GM23338 (cell line): Measurements from ENCODE around the gene ZNF483. TPM values are rescaled to one million over a fixed set of nuclear protein-coding genes. Genes with fewer than 3 reads are reported as not detected.

Experiments
- ATAC-seq: fragments of 200-7000 bp; cut with Tn5 transposase; 3 replicates; pipeline ENCODE4 v1.9.1; 2020
- DNase-seq: peaks from one replicate; pipeline ENCODE4 v3.0.0-alpha.2; 2015; ENCODE audit warnings: low spot score
- H2AFZ ChIP-seq: fragments of 200-600 bp; sonication (generic); 2 replicates; pipeline ENCODE4 v1.8.0; 2016; ENCODE audit warnings: antibody characterized with exemption, mild to moderate bottlenecking, moderate library complexity
- H3F3A ChIP-seq: fragments of 200-600 bp; sonication (generic); replicated peaks from 2 replicates; pipeline ENCODE4 v1.8.0; 2017; ENCODE audit warnings: antibody characterized with exemption, mixed run types, low read depth
- H3K27ac ChIP-seq: fragments of 200-600 bp; sonication (generic); 2 replicates; pipeline ENCODE4 v1.6.1; 2016; ENCODE audit warnings: low read depth
- H3K27me3 ChIP-seq: fragments of 200-600 bp; sonication (generic); 2 replicates; pipeline ENCODE4 v1.8.0; 2016; ENCODE audit warnings: mild to moderate bottlenecking, mixed run types, moderate library complexity; ENCODE audit not compliant: insufficient read depth
- H3K36me3 ChIP-seq: fragments of 200-600 bp; sonication (generic); 2 replicates; pipeline ENCODE4 v1.8.0; 2016; ENCODE audit warnings: mild to moderate bottlenecking; ENCODE audit not compliant: insufficient read depth
- H3K4me1 ChIP-seq: fragments of 200-600 bp; sonication (generic); 2 replicates; pipeline ENCODE4 v1.8.0; 2016; ENCODE audit warnings: mild to moderate bottlenecking, moderate library complexity; ENCODE audit not compliant: insufficient read depth
- H3K4me2 ChIP-seq: fragments of 200-600 bp; sonication (generic); 2 replicates; pipeline ENCODE4 v1.7.1; 2017; ENCODE audit warnings: mixed run types
- H3K4me3 ChIP-seq: fragments of 200-600 bp; sonication (generic); 2 replicates; pipeline ENCODE4 v1.6.1; 2016; ENCODE audit warnings: mixed run types
- H3K79me2 ChIP-seq: fragments of 200-600 bp; sonication (generic); replicated peaks from 2 replicates; pipeline ENCODE4 v1.8.0; 2017; ENCODE audit warnings: mild to moderate bottlenecking; ENCODE audit not compliant: insufficient read depth
- H3K9me2 ChIP-seq: fragments of 200-600 bp; sonication (generic); 2 replicates; pipeline ENCODE4 v1.8.0; 2017; ENCODE audit not compliant: insufficient read depth
- H4K20me1 ChIP-seq: fragments of 200-600 bp; sonication (generic); replicated peaks from 2 replicates; pipeline ENCODE4 v1.8.0; 2017; ENCODE audit warnings: mild to moderate bottlenecking; ENCODE audit not compliant: insufficient read depth
- H3K27ac Mint-ChIP-seq: 2 replicates; pipeline ENCODE4 v1.8.0; 2020; ENCODE audit warnings: inconsistent platforms, mild to moderate bottlenecking, moderate library complexity, mixed read lengths
- H3K27me3 Mint-ChIP-seq: 3 replicates; pipeline ENCODE4 v1.8.0; 2022; ENCODE audit warnings: low read depth, mild to moderate bottlenecking, moderate library complexity, mixed read lengths, inconsistent platforms; ENCODE audit not compliant: insufficient read depth, poor library complexity
- H3K36me3 Mint-ChIP-seq: 3 replicates; pipeline ENCODE4 v1.8.0; 2021; ENCODE audit warnings: low read depth, mild to moderate bottlenecking, inconsistent platforms, moderate library complexity, mixed read lengths
- H3K4me1 Mint-ChIP-seq: 3 replicates; pipeline ENCODE4 v1.8.0; 2020; ENCODE audit warnings: mild to moderate bottlenecking, inconsistent platforms, mixed read lengths
- H3K4me3 Mint-ChIP-seq: 3 replicates; pipeline ENCODE4 v1.8.0; 2021; ENCODE audit warnings: moderate library complexity, mild to moderate bottlenecking, inconsistent platforms, mixed read lengths
- H3K9me3 Mint-ChIP-seq: 3 replicates; pipeline ENCODE4 v1.8.0; 2020; ENCODE audit warnings: moderate library complexity, mild to moderate bottlenecking, inconsistent platforms, mixed read lengths
- CREB1 ChIP-seq: fragments of 250-450 bp; sonication (Bioruptor Pico); IDR thresholded peaks from 2 replicates; pipeline ENCODE4 v1.5.0; 2020; ENCODE audit warnings: low read depth, mild to moderate bottlenecking, moderate library complexity
- ETS1 ChIP-seq: IDR thresholded peaks from 2 replicates; pipeline ENCODE4 v1.6.1; 2016; ENCODE audit warnings: antibody characterized with exemption
- EZH2 ChIP-seq: fragments of 200-600 bp; sonication (generic); IDR thresholded peaks from one replicate; pipeline ENCODE4 v1.8.0; 2017; ENCODE audit warnings: antibody characterized with exemption, mild to moderate bottlenecking, low read depth; ENCODE audit not compliant: unreplicated experiment
- EZH2phosphoT487 ChIP-seq: fragments of 200-600 bp; sonication (generic); IDR thresholded peaks from one replicate; pipeline ENCODE4 v1.8.1; 2018; ENCODE audit warnings: antibody characterized with exemption; ENCODE audit not compliant: unreplicated experiment
- JUNB ChIP-seq: IDR thresholded peaks from one replicate; pipeline ENCODE4 v1.6.1; 2016; ENCODE audit warnings: antibody characterized with exemption; ENCODE audit not compliant: unreplicated experiment
- NANOG ChIP-seq: IDR thresholded peaks from 2 replicates; pipeline ENCODE4 v1.6.1; 2016; ENCODE audit warnings: antibody characterized with exemption, borderline replicate concordance
- POLR2AphosphoS5 ChIP-seq: IDR thresholded peaks from 2 replicates; pipeline ENCODE4 v1.6.1; 2016; ENCODE audit warnings: antibody characterized with exemption, low read depth
- REST ChIP-seq: IDR thresholded peaks from one replicate; pipeline ENCODE4 v1.6.1; 2018; ENCODE audit warnings: antibody characterized with exemption; ENCODE audit not compliant: unreplicated experiment
- STAT1 ChIP-seq: IDR thresholded peaks from one replicate; pipeline ENCODE4 v1.6.1; 2016; ENCODE audit warnings: antibody characterized with exemption; ENCODE audit not compliant: unreplicated experiment
- ZNF114 ChIP-seq: fragments of 250-450 bp; sonication (Bioruptor Pico); IDR thresholded peaks from 2 replicates; pipeline ENCODE4 v1.5.0; 2020; ENCODE audit warnings: mild to moderate bottlenecking, moderate library complexity
- ZNF331 ChIP-seq: fragments of 250-450 bp; sonication (Bioruptor Pico); IDR thresholded peaks from 2 replicates; pipeline ENCODE4 v1.5.0; 2020; ENCODE audit warnings: low read depth, mild to moderate bottlenecking, moderate library complexity
- ZNF462 ChIP-seq: fragments of 250-450 bp; sonication (Bioruptor Pico); IDR thresholded peaks from 2 replicates; pipeline ENCODE4 v1.5.0; 2020; ENCODE audit warnings: mild to moderate bottlenecking, moderate library complexity
- polyA plus RNA-seq: library from polyadenylated mRNA; unstranded; fragments of >200 nt; fragmentation: Nextera tagmentation; extraction: Ambion mirVana; gene quantifications from 2 replicates; pipeline ENCODE4 v1.2.1, GENCODE V29; 2016
- total RNA-seq: library from RNA; depleted of rRNA; stranded (reverse); fragments of >200 nt; shearing (Covaris generic); gene quantifications from 2 replicates; pipeline ENCODE4 v1.2.3, GENCODE V29; 2014

Gene ZNF483
- total and polyA plus RNA-seq, 2 experiments from 2014 or later, result 9.7 to 112 TPM

- TF ChIP-seq POLR2AphosphoS5 (no peak), CREB1 (CRISPR knock-in tag) (no peak), ZNF331 (CRISPR knock-in tag) (no peak), NANOG (no peak), ZNF114 (CRISPR knock-in tag) (no peak), EZH2phosphoT487 (no peak), STAT1 (no peak), ETS1 (no peak)
These were observed 57.9 kb downstream of the ZNF483 start (continued) for GRCh38 chr9:111582888-111583287.

GRCh38 chr9:111586378-111586777 lies 61.4 kb downstream of the ZNF483 start:
- ATAC-seq (no peak), DNase-seq (no peak)
- Mint-ChIP-seq H3K9me3 (no peaks in the 10 kb centered on the region), H3K27ac (no peak overlapping the region), H3K4me1 (no peaks in the 10 kb centered on the region), H3K36me3 (peaks cover 16% of the 10 kb centered on the region), H3K27me3 (peaks cover 2% of the 10 kb centered on the region), H3K4me3 (no peak overlapping the region)
- Histone ChIP-seq H3K9me2 (no peaks in the 10 kb centered on the region; the same call in 1 of the 2 replicates), H3K4me1 (no peaks in the 10 kb centered on the region), H3K27me3 (no peaks in the 10 kb centered on the region), H3F3A (no peaks in the 10 kb centered on the region), H2AFZ (no peak overlapping the region), H3K4me3 (no peak overlapping the region), H3K27ac (no peak overlapping the region), H3K79me2 (no peaks in the 10 kb centered on the region), H4K20me1 (no peaks in the 10 kb centered on the region), H3K36me3 (no peaks in the 10 kb centered on the region; the same call in 1 of the 2 replicates), H3K4me2 (no peak overlapping the region)
- no peak for TF ChIP-seq REST
- TF ChIP-seq ZNF114 (CRISPR knock-in tag), result no peak
- TF ChIP-seq POLR2AphosphoS5, result no peak
- TF ChIP-seq ETS1, result no peak
- no peak for TF ChIP-seq STAT1
- no peak for TF ChIP-seq ZNF331 (CRISPR knock-in tag)
- TF ChIP-seq EZH2, result no peak
- TF ChIP-seq CREB1 (CRISPR knock-in tag), result no peak
- no peak for TF ChIP-seq NANOG
- no peak for TF ChIP-seq JUNB
- no peak for TF ChIP-seq EZH2phosphoT487
- no peak for TF ChIP-seq ZNF462 (CRISPR knock-in tag)
